ENCODE measurements around the gene ABHD2. TPM values are rescaled to one million over a fixed set of nuclear protein-coding genes. Genes with fewer than 3 reads are reported as not detected.
"Not testable (repeated sequence)": the region's sequence is repeated elsewhere in the genome, so short reads cannot be mapped to it uniquely, and the experiment has no call there.

ABHD2 gene
- total RNA-seq, 8 experiments from 2014 or later: 9.9 to 35.4 (median 16.8) TPM

DNA sequence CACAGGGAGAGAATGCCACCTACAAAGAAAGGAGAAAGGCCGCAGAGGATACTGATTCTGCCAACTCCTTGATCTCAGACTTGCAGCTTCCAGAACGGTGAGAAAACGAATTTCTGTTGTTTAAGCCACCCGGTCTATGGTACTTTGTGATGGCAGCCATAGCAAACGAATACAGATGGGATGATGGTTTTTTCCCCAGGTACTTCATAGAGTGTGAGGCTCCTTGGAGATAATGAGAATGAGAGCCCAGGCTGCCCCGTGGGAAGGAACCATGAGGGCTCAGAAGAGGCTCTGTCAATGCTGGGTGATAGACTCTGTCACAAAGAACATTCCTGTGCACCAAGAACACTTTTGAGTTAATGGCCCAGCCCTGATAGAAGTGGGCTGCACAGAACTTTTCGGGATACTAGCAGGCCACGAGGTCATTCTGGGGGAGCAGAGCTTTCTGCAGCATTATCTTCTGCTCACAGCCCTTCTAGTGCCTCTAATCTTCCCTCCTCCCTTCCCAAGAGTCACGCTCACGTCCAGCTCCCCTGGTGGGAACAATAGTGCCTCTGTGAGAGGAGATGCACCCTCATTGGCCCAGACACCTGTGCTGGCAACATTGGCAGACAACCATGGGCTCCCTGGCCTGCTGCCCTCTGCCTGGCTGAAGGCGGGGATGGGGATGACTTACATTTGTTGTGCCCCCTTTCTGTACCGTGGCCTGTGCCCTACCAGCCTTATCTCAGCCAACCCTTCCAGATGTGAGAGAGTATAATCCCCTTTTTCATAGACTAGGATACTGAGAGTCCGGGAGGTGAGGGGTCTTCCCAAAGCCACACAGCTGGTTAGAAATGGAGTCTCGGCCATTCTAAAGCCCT lies 138.3 kb downstream of the ABHD2 start:
- Histone ChIP-seq H3K4me3 (no peak overlapping the region), H3K27ac (no peak overlapping the region), H3K4me1 (replicated peaks in 1 of 2) (no peaks in the 10 kb centered on the region)
- 20 to 100% (median 81%) methylated on average over 1 to 13 of the region's 14 CpGs for whole genome bisulfite sequencing, 10 experiments
- no peak for ATAC-seq (replicated peaks in 6 of 8)
- in situ Hi-C loops (cut with MboI; ENCODE audit: low pct_unique_long_range_greater_than_20kb in 2 of 9, low sequenced_read_pairs in 9 of 9, unreplicated experiment in 9 of 9): no loop called here

DNA sequence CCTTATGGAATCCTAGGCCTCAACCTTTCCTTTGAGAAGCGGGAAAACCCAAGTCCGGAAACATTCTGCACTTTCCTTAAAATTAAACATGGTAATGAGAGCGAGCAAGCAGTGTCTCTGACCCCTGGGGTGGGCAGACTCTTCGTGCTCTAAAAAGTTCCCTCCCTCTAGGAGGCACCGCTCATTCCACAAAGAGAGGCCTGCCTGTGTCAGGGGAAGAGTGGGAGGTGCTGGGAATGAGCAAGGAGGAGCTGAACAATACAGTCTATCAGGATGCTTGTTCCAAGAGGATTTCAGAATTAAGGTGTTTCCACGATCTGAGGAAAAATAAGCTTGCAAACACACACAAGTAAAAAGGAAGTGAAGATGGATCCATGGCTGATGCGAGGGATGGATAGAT lies 139.2 kb downstream of the ABHD2 start:
- H3K27ac ChIP-seq: no peak overlapping the region
- in situ Hi-C loops (cut with MboI; ENCODE audit: low pct_unique_long_range_greater_than_20kb in 2 of 9, low sequenced_read_pairs in 9 of 9, unreplicated experiment in 9 of 9): no loop called here
- no peak overlapping the region for H3K4me3 ChIP-seq
- ATAC-seq (replicated peaks in 6 of 8): peak in 2 of 8 experiments; percentile 47 to 50
- H3K4me1 ChIP-seq (replicated peaks in 1 of 2): no peaks in the 10 kb centered on the region
- 22 to 71% (median 50%) methylated on average over 2 to 7 of the region's 7 CpGs; no CpG with 5 or more reads in 1 of the 10 experiments for WGBS, 10 experiments

DNA sequence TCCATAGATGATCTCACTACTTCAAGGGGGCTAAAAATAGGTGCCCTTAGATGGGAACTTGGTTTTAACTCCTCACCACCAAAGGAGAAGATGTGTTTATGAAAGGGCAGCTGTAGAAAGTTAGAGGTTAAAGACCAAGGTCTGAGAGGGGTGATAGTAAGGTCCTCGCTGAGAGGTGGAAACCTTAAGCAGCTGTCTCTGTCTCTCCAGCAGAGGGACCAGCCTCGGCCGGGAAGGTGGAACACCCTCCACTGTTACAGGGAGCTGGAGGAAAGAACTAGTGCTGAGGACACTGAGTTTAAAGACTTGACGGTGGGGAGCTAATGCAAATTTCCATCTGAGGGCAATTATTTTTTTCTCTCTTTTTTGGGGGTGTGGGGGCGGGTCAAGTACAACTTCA lies 142.0 kb downstream of the ABHD2 start:
- WGBS, 10 experiments: 0 to 100% (median 77%) methylated on average over 1 to 5 of the region's 5 CpGs; no CpG with 5 or more reads in 4 of the 10 experiments
- ATAC-seq (replicated peaks in 6 of 8): peak in 1 of 8 experiments; percentile 41
- H3K27ac ChIP-seq: no peak overlapping the region
- no peaks in the 10 kb centered on the region for H3K4me1 ChIP-seq (replicated peaks in 1 of 2)
- no peak overlapping the region for H3K4me3 ChIP-seq
- in situ Hi-C loops (cut with MboI; ENCODE audit: low pct_unique_long_range_greater_than_20kb in 2 of 9, low sequenced_read_pairs in 9 of 9, unreplicated experiment in 9 of 9): no loop called here

DNA sequence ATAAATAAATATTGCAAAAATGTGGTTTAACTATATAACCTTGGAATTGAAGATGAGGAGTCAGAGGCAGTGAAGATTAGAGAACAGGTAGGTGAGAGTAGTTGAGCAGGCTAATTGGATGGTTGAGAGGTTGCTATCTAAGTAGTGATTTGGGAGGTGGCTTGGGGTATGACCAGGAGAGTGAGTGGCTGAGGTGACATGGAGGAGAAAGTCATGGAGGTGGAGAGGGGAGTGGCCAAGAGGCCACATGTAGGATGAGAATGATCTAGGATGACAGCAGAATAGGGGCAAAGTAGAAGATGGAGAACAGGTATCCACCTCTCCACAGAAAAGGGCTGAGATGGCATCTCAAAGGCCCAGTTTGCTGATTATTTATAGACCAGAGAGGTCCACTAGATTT lies 143.6 kb downstream of the ABHD2 start:
- ATAC-seq (replicated peaks in 6 of 8): no peak
- no peak overlapping the region for H3K27ac ChIP-seq
- H3K4me3 ChIP-seq: no peak overlapping the region
- in situ Hi-C loops (cut with MboI; ENCODE audit: low pct_unique_long_range_greater_than_20kb in 2 of 9, low sequenced_read_pairs in 9 of 9, unreplicated experiment in 9 of 9): no loop called here
- H3K4me1 ChIP-seq (replicated peaks in 1 of 2): no peaks in the 10 kb centered on the region

DNA sequence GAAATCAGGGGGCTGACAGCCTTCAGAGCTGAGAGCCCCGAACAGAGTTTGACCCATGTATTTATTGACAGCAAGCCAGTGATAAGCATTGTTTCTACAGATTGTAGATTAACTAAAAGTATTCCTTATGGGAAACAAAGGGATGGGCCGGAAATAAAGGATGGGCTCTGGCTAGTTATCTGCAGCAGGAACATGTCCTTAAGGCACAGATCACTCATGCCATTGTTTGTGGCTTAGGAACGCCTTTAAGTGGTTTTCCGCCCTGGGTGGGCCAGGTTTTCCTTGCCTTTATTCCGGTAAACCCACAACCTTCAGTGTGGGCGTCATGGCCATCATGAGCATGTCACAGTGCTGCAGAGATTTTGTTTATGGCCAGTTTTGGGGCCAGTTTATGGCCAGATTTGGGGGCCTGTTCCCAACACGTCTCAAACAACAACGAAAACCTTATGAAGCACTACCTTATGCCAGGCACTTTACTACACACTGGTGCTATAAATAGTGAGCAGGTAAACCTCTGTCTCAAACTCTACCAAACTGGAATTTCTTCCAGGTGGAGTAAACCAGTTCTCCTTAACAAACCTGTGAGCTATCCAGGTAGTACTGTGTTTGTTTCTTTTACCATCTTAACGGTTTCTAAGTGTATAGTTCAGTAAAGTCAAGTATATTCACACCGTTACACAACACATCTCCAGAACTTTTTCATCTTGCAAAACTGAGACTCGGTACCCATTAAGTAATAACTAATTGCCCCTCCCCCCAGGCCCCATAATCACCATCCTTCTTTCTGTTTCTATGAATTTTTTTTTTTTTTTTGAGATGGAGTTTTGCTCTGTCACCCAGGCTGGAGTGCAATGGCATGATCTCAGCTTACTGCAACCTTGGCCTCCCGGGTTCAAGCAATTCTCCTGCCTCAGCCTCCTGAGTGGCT lies 151.9 kb downstream of the ABHD2 start:
- H3K4me3 ChIP-seq; H3K4me1 ChIP-seq (replicated peaks in 1 of 2); ATAC-seq (replicated peaks in 6 of 8); in situ Hi-C loops (cut with MboI; ENCODE audit: low pct_unique_long_range_greater_than_20kb in 2 of 9, low sequenced_read_pairs in 9 of 9, unreplicated experiment in 9 of 9); H3K27ac ChIP-seq: not testable (repeated sequence)
- WGBS, 10 experiments: 38 to 100% (median 88%) methylated on average over 2 to 7 of the region's 12 CpGs; no CpG with 5 or more reads in 1 of the 10 experiments

DNA sequence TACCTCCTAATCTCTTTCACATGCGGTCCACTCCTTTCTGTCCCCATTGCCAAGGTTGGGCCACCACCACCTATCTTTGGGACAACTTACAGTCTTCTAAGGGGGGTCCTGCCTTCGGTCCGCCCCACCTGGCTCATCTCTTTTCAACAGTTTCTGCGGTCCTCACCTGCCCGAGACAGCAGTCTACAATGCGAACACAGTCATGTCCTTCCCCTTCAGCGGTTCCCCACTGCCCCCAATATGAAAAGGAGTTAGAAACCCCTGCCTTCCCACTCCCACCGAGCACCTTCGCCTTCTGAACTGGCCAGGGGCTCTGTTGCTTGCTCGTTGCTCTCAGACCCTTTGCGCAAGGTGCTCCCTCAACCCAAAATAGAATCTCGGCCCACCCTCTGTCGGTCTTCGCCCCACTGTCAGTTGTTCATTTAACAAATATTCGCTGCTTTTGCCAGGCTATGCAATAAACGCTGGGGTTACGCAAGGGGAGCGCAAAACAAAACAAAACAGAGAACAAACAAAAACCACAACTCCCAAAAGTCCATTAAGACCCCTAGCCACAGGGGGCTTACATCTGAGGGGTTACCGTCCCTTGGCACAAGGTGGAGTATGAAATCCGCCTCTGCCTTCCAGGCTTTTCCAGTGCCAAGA lies 154.9 kb downstream of the ABHD2 start:
- peak in 2 of 8 experiments; percentile 5 to 7 for ATAC-seq (replicated peaks in 6 of 8)
- WGBS, 10 experiments: 0 to 91% (median 79%) methylated on average over 4 to 14 of the region's 20 CpGs; no CpG with 5 or more reads in 3 of the 10 experiments
- Histone ChIP-seq H3K4me3 (peak overlapping the region; percentile 58 to 70 (median 66)), H3K4me1 (replicated peaks in 1 of 2) (peaks cover 4 to 12% of the 10 kb centered on the region in 2 donors), H3K27ac (no peak overlapping the region)
- in situ Hi-C loops (cut with MboI; ENCODE audit: low pct_unique_long_range_greater_than_20kb in 2 of 9, low sequenced_read_pairs in 9 of 9, unreplicated experiment in 9 of 9): no loop called here

DNA sequence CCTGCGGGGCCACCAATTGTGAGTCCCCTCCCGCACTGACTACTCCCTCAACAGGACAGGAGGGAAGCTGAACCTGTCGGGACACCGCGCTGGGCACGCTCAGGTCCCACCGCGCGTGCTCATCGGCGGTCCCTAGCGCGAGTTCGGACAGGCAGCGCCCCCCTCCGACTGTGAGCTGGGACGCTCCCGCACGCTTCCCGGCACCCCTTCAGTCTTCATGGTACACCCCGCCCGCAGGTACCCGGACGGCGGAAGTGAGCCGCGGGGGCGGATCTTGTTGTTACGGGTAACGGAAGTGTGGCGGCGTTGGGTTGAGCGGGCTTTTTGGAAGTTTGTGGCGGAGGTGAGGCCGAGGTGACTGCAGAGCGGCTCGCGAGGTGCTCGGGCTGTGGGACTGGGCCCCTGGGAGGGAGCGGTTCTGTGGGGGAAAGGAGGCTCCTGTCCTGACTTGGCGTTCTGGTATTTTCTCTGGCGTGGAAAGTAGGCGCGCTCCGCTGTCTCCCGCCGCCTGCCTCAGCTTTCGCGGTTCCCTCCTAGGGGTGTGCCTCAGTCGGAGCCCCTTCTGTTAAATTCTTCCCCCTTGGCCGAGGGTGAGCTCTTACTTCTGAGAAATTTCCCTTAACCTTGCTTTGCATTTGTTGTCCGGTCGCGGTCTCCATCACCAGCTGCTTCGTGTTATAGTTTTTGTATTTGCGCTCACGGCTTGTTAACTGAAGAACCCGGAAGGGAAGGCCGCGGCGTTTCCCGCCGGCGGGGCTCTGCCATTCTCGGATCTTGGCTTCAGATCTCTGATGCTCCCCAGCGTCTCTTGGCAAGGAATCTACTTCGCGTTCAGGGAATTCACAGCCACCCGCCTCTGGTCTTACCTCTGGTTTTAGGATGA lies 155.7 kb downstream of the ABHD2 start, which contains the start of gene FANCI:
FANCI (plus strand) TSS at position 289 of the 883 bp plus-strand sequence. CDS start 3,669 bp downstream, outside the sequence.
- whole genome bisulfite sequencing, 10 experiments: 0 to 20% (median 0%) methylated on average over 1 to 49 of the region's 69 CpGs; no CpG with 5 or more reads in 3 of the 10 experiments
- peaks cover 4 to 12% of the 10 kb centered on the region in 2 donors for H3K4me1 ChIP-seq (replicated peaks in 1 of 2)
- peak within 1 kb of the TSS; percentile 58 to 70 (median 66) for H3K4me3 ChIP-seq
- in situ Hi-C loops (cut with MboI; ENCODE audit: low pct_unique_long_range_greater_than_20kb in 2 of 9, low sequenced_read_pairs in 9 of 9, unreplicated experiment in 9 of 9): no loop called here
- ATAC-seq (replicated peaks in 6 of 8): peak; percentile 95 to 99 (median 99)
- H3K27ac ChIP-seq: no peak within 1 kb of the TSS

DNA sequence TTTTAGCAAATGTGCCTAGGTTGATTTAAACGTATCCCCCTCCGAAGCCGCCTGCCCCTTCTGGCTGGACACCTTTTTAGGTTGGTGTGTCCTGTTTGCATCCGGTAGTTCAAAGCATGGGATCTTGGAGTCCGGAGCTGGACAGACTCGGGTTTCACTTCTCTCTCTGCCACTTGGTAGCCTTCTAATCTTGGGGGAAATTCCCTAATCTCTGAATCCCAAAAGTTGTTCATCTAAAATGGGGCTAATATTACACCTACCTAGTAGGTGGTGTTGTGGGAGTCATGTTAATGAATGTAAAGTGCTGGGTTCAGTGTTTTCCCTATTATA lies 156.3 kb downstream of the ABHD2 start:
- Histone ChIP-seq H3K4me3 (peak overlapping the region; percentile 58 to 70 (median 66)), H3K27ac (no peak overlapping the region), H3K4me1 (replicated peaks in 1 of 2) (peaks cover 4 to 12% of the 10 kb centered on the region in 2 donors)
- 0 to 7% (median 0%) methylated on average over 1 to 3 of the region's 6 CpGs; no CpG with 5 or more reads in 4 of the 10 experiments for WGBS, 10 experiments
- in situ Hi-C loops (cut with MboI; ENCODE audit: low pct_unique_long_range_greater_than_20kb in 2 of 9, low sequenced_read_pairs in 9 of 9, unreplicated experiment in 9 of 9): no loop called here
- peak in 1 of 8 experiments; percentile 3 for ATAC-seq (replicated peaks in 6 of 8)

DNA sequence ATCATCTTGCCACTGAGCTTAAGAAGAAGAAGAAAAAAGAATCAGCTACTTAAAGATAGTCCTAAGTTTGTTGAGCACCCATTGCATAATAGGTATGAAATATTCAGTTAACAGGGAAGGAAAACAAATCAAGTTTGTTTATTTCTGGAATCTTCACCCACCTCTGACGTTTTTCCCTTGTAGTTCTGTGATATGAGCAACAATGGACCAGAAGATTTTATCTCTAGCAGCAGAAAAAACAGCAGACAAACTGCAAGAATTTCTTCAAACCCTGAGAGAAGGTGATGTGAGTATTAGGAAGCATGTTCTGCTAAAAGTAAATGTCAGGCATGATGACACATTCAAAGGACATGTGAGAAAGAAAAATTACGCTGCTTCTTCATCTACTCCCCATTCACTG lies 159.2 kb downstream of the ABHD2 start:
- Histone ChIP-seq H3K4me3 (no peak overlapping the region), H3K4me1 (replicated peaks in 1 of 2) (peaks cover 4 to 12% of the 10 kb centered on the region in 2 donors), H3K27ac (no peak overlapping the region)
- in situ Hi-C loops (cut with MboI; ENCODE audit: low pct_unique_long_range_greater_than_20kb in 2 of 9, low sequenced_read_pairs in 9 of 9, unreplicated experiment in 9 of 9): no loop called here
- ATAC-seq (replicated peaks in 6 of 8): no peak
- WGBS, 10 experiments: 77 to 100% (median 86%) methylated on average over 1 to 2 of the region's 2 CpGs; no CpG with 5 or more reads in 1 of the 10 experiments

DNA sequence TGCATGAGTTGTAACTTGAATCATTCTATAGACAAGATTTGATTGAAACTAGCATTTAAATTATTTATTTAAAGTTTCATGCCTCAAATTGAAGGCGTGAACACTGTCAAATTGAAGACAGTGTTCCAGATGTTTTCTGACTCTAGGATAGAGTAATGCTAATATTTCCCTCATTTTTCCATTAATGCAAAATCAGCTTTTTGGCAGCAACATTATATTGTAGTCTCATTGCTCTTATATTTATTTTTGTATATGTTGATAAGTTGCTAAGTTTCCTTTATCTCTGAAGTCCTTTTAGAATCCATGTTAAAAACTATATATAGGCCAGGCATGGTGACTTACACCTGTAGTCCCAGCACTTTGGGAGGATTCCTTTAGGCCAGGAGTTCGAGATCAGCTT lies 160.3 kb downstream of the ABHD2 start:
- Histone ChIP-seq H3K27ac (no peak overlapping the region), H3K4me3 (no peak overlapping the region), H3K4me1 (replicated peaks in 1 of 2) (peaks cover 4 to 6% of the 10 kb centered on the region in 2 donors)
- ATAC-seq (replicated peaks in 6 of 8): no peak
- in situ Hi-C loops (cut with MboI; ENCODE audit: low pct_unique_long_range_greater_than_20kb in 2 of 9, low sequenced_read_pairs in 9 of 9, unreplicated experiment in 9 of 9): no loop called here
- 83 to 100% (median 98%) methylated on average over 1 to 2 of the region's 2 CpGs for WGBS, 10 experiments

DNA sequence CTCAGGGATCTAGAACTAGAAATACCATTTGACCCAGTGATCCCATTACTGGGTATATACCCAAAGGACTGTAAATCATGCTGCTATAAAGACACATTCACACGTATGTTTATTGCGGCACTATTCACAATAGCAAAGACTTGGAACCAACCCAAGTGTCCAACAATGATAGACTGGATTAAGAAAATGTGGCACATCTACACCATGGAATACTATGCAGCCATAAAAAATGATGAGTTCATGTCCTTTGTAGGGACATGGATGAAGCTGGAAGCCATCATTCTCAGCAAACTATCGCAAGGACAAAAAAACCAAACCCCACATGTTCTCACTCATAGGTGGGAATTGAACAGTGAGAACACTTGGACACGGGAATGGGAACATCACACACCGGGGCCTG lies 161.9 kb downstream of the ABHD2 start:
- H3K4me3 ChIP-seq; in situ Hi-C loops (cut with MboI; ENCODE audit: low pct_unique_long_range_greater_than_20kb in 2 of 9, low sequenced_read_pairs in 9 of 9, unreplicated experiment in 9 of 9); H3K4me1 ChIP-seq (replicated peaks in 1 of 2); H3K27ac ChIP-seq; ATAC-seq (replicated peaks in 6 of 8): not testable (repeated sequence)
- WGBS, 10 experiments: 80 to 100% (median 93%) methylated on average over 1 to 3 of the region's 5 CpGs; no CpG with 5 or more reads in 6 of the 10 experiments

Data from motor neuron (in vitro differentiated cells).